Astrocyte (in vitro differentiated cells and primary cell): ENCODE measurements around the gene TCEAL1. TPM values are rescaled to one million over a fixed set of nuclear protein-coding genes. Genes with fewer than 3 reads are reported as not detected.

ENCODE experiments used
- DNase-seq: peaks from one replicate; pipeline ENCODE4 v3.0.0-alpha.2; 2010; ENCODE audit warnings: low read depth
- FAIRE-seq: peaks from 2 replicates; lab custom pipeline; 2011; peaks lifted over from hg19 to GRCh38; lab: Jason Lieb, UNC
- H2AFZ ChIP-seq: 2 replicates; pipeline ENCODE4 v1.6.0; 2012; ENCODE audit warnings: low read depth, low read length, inconsistent platforms
- H3K27ac ChIP-seq: 2 replicates; pipeline ENCODE4 v1.5.1; 2011; ENCODE audit warnings: low read depth, low read length, inconsistent platforms
- H3K27me3 ChIP-seq: 2 replicates; pipeline ENCODE4 v1.6.0; 2011; ENCODE audit warnings: low read length, inconsistent platforms; ENCODE audit not compliant: insufficient read depth
- H3K36me3 ChIP-seq: 2 replicates; pipeline ENCODE4 v1.5.1; 2011; ENCODE audit warnings: low read length, inconsistent platforms; ENCODE audit not compliant: insufficient read depth
- H3K4me1 ChIP-seq: 2 replicates; pipeline ENCODE4 v1.5.1; 2011; ENCODE audit warnings: low read length, inconsistent platforms; ENCODE audit not compliant: insufficient read depth
- H3K4me2 ChIP-seq: 2 replicates; pipeline ENCODE4 v1.6.0; 2012; ENCODE audit warnings: low read length, inconsistent platforms
- H3K4me3 ChIP-seq: 2 replicates; pipeline ENCODE4 v1.5.1; 2011; ENCODE audit warnings: low read depth, mild to moderate bottlenecking, low read length, inconsistent platforms; ENCODE audit not compliant: insufficient read depth
- H3K79me2 ChIP-seq: 2 replicates; pipeline ENCODE4 v1.6.0; 2012; ENCODE audit warnings: mild to moderate bottlenecking, low read length, inconsistent platforms; ENCODE audit not compliant: insufficient read depth
- H3K9ac ChIP-seq: 2 replicates; pipeline ENCODE4 v1.6.0; 2012; ENCODE audit warnings: mild to moderate bottlenecking, low read length, inconsistent platforms
- H3K9me3 ChIP-seq: 2 replicates; pipeline ENCODE4 v1.5.1; 2012; ENCODE audit warnings: low read depth, mild to moderate bottlenecking, low read length, inconsistent platforms; ENCODE audit not compliant: insufficient read depth
- H4K20me1 ChIP-seq: 2 replicates; pipeline ENCODE4 v1.6.0; 2012; ENCODE audit warnings: low read length, inconsistent platforms; ENCODE audit not compliant: insufficient read depth
- H3K27ac Mint-ChIP-seq: one replicate; pipeline ENCODE4 v1.8.0; 2021; ENCODE audit warnings: mild to moderate bottlenecking, mixed read lengths; ENCODE audit not compliant: unreplicated experiment
- H3K27me3 Mint-ChIP-seq: one replicate; pipeline ENCODE4 v1.8.0; 2021; ENCODE audit warnings: low read depth, mixed read lengths; ENCODE audit not compliant: unreplicated experiment
- H3K36me3 Mint-ChIP-seq: one replicate; pipeline ENCODE4 v1.8.0; 2021; ENCODE audit warnings: low read depth, mixed read lengths; ENCODE audit not compliant: unreplicated experiment
- H3K4me1 Mint-ChIP-seq: one replicate; pipeline ENCODE4 v1.8.0; 2021; ENCODE audit warnings: low read depth, mixed read lengths; ENCODE audit not compliant: unreplicated experiment
- H3K4me3 Mint-ChIP-seq: one replicate; pipeline ENCODE4 v1.8.0; 2021; ENCODE audit warnings: mild to moderate bottlenecking, moderate library complexity, mixed read lengths; ENCODE audit not compliant: unreplicated experiment
- H3K9me3 Mint-ChIP-seq: one replicate; pipeline ENCODE4 v1.8.0; 2021; ENCODE audit warnings: mild to moderate bottlenecking, mixed read lengths; ENCODE audit not compliant: unreplicated experiment
- EZH2 ChIP-seq: IDR thresholded peaks from 2 replicates; pipeline ENCODE4 v1.6.1; 2012; ENCODE audit warnings: mild to moderate bottlenecking, low read length, inconsistent platforms; ENCODE audit not compliant: insufficient read depth
- total RNA-seq: library from RNA; stranded (reverse); gene quantifications from 2 replicates; pipeline ENCODE4 v1.2.1, GENCODE V29; 2021
- TF ChIP-seq, protein P1 (sequence below): IDR thresholded peaks from 2 replicates; pipeline ENCODE4 v1.5.1; 2011; ENCODE audit warnings: low read depth, mild to moderate bottlenecking, inconsistent platforms, low read length, moderate library complexity; ENCODE audit not compliant: insufficient read depth

Gene TCEAL1
- total RNA-seq, 1 donor from 2014 or later: 12.3 TPM

DNA sequence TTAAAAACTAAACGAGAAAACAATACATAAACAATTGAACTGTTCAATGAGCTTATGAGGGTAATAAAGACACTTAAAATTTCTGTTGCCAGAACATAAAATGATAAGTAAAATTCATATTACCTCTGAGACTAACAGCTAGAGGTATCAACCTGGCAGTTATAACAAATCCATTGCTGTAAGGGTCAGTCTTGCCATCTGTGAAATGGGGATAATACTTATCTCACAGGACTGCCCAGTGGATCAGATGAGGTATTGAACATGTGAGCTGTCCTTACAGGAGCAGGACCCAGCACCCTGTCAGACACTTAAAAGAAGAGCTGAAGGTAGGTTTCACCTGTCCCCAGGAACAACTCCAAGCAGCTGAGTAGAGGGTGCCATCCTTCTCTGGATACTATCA is 18.5 kb upstream of the TCEAL1 start:
- Histone ChIP-seq H3K4me3 (no peak overlapping the region), H3K79me2 (peaks cover 14% of the 10 kb centered on the region), H3K9ac (no peak overlapping the region), H3K36me3 (no peaks in the 10 kb centered on the region), H3K27ac (no peak overlapping the region), H3K4me2 (no peak overlapping the region), H4K20me1 (no peaks in the 10 kb centered on the region), H3K9me3 (no peaks in the 10 kb centered on the region), H3K4me1 (peaks cover 3% of the 10 kb centered on the region), H2AFZ (no peak overlapping the region), H3K27me3 (no peaks in the 10 kb centered on the region)
- no peak for TF ChIP-seq EZH2
- TF ChIP-seq, protein P1, sequence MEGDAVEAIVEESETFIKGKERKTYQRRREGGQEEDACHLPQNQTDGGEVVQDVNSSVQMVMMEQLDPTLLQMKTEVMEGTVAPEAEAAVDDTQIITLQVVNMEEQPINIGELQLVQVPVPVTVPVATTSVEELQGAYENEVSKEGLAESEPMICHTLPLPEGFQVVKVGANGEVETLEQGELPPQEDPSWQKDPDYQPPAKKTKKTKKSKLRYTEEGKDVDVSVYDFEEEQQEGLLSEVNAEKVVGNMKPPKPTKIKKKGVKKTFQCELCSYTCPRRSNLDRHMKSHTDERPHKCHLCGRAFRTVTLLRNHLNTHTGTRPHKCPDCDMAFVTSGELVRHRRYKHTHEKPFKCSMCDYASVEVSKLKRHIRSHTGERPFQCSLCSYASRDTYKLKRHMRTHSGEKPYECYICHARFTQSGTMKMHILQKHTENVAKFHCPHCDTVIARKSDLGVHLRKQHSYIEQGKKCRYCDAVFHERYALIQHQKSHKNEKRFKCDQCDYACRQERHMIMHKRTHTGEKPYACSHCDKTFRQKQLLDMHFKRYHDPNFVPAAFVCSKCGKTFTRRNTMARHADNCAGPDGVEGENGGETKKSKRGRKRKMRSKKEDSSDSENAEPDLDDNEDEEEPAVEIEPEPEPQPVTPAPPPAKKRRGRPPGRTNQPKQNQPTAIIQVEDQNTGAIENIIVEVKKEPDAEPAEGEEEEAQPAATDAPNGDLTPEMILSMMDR: no peak
- H3K27ac Mint-ChIP-seq: no peak overlapping the region
- DNase-seq: no peak
- H3K4me3 Mint-ChIP-seq: peak overlapping the region; percentile 54
- no peaks in the 10 kb centered on the region for H3K27me3 Mint-ChIP-seq
- H3K9me3 Mint-ChIP-seq: no peaks in the 10 kb centered on the region
- H3K36me3 Mint-ChIP-seq: no peaks in the 10 kb centered on the region
- FAIRE-seq: peak; percentile 83
- peaks cover 7% of the 10 kb centered on the region for H3K4me1 Mint-ChIP-seq

DNA sequence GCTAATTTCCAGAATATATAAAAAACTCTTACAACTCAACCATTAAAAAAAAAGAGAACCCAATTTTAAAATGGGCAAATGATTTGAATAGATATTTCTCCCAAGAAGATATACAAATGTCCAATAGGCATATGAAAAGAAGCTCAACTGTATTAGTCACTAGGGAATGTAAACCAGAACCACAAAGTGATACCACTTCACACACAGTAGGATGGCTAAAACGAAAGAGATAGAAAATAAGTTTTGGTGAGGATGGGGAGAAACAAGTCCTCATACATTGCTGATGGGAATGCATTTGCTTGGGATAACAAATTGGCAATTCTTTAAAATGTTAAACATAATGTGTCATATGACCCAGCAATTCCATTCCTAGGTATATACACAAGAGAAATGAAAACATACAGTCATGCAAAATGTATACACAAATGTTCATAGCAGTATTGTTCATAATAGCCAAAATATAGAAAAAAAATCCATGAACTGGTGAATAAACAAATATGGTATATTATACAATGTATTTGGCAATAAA is 15.3 kb upstream of the TCEAL1 start:
- TF ChIP-seq, protein P1: no peak
- TF ChIP-seq EZH2: no peak
- H3K27me3 ChIP-seq: no peaks in the 10 kb centered on the region
- H3K9me3 Mint-ChIP-seq: no peaks in the 10 kb centered on the region
- no peak overlapping the region for H3K9ac ChIP-seq
- no peak overlapping the region for H3K4me2 ChIP-seq
- H3K9me3 ChIP-seq: no peaks in the 10 kb centered on the region
- H2AFZ ChIP-seq: no peak overlapping the region
- H3K27ac ChIP-seq: no peak overlapping the region
- H3K79me2 ChIP-seq: peaks cover 3% of the 10 kb centered on the region
- no peaks in the 10 kb centered on the region for H4K20me1 ChIP-seq
- no peaks in the 10 kb centered on the region for H3K36me3 ChIP-seq
- H3K27me3 Mint-ChIP-seq: no peaks in the 10 kb centered on the region
- H3K4me1 ChIP-seq: peaks cover 10% of the 10 kb centered on the region
- no peak overlapping the region for H3K4me3 ChIP-seq
- no peaks in the 10 kb centered on the region for H3K36me3 Mint-ChIP-seq
- peak; percentile 74 for FAIRE-seq
- H3K4me3 Mint-ChIP-seq: no peak overlapping the region
- peaks cover 11% of the 10 kb centered on the region for H3K4me1 Mint-ChIP-seq
- DNase-seq: no peak
- no peak overlapping the region for H3K27ac Mint-ChIP-seq

GRCh38 chrX:103614999-103615398 is 13.8 kb upstream of the TCEAL1 start:
- Histone ChIP-seq H3K79me2 (no peaks in the 10 kb centered on the region), H3K4me3 (no peak overlapping the region), H3K9me3 (no peaks in the 10 kb centered on the region), H3K4me2 (peak overlapping the region; percentile 30), H3K4me1 (peaks cover 10% of the 10 kb centered on the region), H2AFZ (no peak overlapping the region), H3K27ac (peak overlapping the region; percentile 6), H3K36me3 (no peaks in the 10 kb centered on the region), H3K9ac (no peak overlapping the region), H4K20me1 (no peaks in the 10 kb centered on the region), H3K27me3 (no peaks in the 10 kb centered on the region)
- no peak overlapping the region for H3K27ac Mint-ChIP-seq
- TF ChIP-seq, protein P1: no peak
- no peak for TF ChIP-seq EZH2
- DNase-seq: peak; percentile 8
- peak; percentile 64 for FAIRE-seq
- H3K36me3 Mint-ChIP-seq: no peaks in the 10 kb centered on the region
- no peaks in the 10 kb centered on the region for H3K27me3 Mint-ChIP-seq
- H3K9me3 Mint-ChIP-seq: no peaks in the 10 kb centered on the region
- H3K4me3 Mint-ChIP-seq: no peak overlapping the region
- H3K4me1 Mint-ChIP-seq: peaks cover 11% of the 10 kb centered on the region
